HUDEP-2 (cell line): ENCODE data around the gene CHPT1.
"Not testable (repeated sequence)": the region's sequence is repeated elsewhere in the genome, so short reads cannot be mapped to it uniquely, and the experiment has no call there.

Experiments used
- DNase-seq, 76 experiments: peaks; one replicate each; lab custom pipeline; 2025; ENCODE audit not compliant: unreplicated experiment in 76 of 76; lab: John Stamatoyannopoulos, UW

The CHPT1 gene

DNA sequence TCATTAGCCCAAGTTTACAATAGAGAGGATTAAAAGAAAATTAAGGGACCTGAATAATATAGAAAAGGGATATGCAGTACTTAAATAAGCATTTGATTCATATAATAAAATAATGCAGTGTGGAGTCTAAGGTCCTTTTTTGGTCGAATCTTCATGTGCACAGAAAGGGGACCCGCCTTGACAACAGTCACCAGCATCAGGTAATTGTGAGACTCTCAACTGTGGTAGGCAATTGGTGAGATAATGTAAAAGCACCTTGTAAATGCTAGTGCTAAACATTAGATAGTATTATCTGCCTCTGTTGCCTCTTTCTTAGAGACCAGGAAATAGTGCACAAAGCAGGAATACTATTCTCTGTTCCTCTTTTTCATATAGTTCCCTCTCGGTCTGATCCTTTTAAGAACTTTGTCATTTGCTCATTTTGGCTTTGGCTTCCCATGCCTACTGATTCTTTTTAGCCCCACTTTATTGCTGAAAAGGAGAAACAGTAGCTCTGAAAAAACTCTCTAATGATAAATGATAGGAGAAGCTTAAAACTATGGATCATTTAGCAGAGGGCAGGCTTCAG, 17.5 kb downstream of the CHPT1 start:
- no peak for DNase-seq

DNA sequence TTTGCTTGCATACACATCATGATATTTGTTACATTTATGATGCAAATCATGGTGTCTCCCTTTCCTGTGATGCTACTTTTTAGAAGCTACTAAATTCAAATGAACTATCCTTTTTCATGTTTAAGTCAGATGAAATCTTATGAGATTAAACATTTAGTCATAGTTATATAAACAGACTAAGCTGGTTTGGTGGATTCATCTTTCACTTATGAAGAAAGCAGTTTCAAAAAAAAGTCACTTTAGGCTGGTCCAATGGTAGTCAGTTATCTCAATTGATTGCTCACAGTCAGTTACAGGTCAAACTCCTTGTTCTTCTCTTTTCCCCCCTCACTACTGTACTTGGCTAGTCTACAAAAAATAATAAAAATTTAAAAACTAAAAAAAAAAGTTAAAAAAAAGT, 22.1 kb downstream of the CHPT1 start:
- no peak for DNase-seq

- DNase-seq = no peak
Observed at GRCh38 chr12:101720118-101720517, 22.7 kb downstream of the CHPT1 start.

DNA sequence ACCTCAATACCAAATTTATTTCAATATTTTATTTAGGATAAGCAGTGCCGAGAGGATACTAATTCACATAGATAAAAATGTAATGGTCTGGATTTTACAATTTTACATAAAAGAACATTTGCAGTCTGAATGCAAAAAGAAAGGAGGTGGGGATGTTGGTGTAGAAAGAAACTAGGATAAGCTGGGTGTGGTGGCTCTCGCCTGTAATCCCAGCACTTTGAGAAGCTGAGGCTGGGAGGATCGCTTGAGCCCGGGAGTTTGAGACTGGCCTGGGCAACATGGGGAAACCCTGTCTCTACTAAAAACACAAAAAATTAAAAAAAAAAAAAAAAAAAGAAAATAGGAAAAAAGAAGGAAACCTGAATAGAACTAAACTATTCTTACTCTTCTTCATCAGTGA, 25.0 kb downstream of the CHPT1 start:
- no peak for DNase-seq

DNA sequence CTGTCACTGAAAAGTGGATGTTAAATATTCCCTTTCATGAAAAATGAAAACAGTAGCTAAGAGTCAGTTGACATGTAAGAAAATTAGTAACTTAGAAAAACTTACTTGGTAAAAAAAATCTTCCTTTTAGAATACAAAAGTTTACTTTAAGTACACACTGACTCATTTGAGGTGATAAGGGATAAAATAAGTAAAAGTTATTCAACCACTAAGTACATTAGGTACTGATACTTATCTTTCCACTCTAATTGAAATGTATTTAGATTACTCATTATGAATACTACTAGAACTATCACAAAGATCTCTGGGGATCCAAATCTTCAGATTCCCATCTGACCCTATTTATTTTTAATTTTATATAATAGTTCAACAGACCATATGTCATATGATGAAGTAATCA, 29.7 kb downstream of the CHPT1 start:
- no peak for DNase-seq

DNA sequence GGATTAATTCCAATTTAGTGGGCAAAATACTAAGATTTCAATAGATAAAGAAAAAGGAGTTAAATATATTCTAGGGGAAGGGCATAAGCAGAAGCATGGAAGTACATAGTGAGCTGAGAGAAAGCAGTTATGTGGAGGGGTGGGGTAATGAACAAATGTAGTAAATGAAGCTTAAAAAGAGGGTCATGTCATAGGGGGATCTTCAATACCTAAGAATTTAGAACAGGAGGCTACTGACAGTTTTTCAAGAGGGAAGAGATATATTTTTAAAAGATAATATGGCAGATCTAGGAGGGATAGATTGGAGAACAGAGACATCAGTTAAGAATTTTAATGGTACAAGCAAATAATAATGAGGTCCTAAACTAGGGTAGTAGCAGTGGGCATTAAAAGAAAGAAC, 32.4 kb downstream of the CHPT1 start:
- no peak for DNase-seq

- no peak for DNase-seq
Observed at GRCh38 chr12:101732318-101732717, 34.9 kb downstream of the CHPT1 start.

GRCh38 chr12:101733166-101733565, 35.7 kb downstream of the CHPT1 start:
- no peak for DNase-seq

DNA sequence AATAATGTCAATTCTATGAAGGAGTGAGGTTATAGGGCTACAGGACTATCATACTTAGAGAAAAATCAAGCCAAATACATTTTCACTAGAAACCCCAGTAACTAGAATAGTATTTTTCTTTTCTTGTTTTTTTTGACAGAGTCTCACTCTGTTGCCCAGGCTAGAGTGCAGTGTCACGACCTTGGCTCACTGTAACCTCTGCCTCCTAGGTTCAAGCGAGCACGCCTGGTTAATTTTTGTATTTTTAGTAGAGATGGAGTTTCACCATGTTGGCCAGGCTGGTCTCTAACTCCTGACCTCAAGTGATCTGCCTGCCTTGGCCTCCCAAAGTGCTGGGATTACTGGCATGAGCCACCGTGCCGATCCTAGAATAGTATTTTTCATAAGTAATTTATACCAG, 37.0 kb downstream of the CHPT1 start:
- DNase-seq = not testable (repeated sequence)

- DNase-seq = no peak
Observed at GRCh38 chr12:101737476-101737875, 40.0 kb downstream of the CHPT1 start.

DNA sequence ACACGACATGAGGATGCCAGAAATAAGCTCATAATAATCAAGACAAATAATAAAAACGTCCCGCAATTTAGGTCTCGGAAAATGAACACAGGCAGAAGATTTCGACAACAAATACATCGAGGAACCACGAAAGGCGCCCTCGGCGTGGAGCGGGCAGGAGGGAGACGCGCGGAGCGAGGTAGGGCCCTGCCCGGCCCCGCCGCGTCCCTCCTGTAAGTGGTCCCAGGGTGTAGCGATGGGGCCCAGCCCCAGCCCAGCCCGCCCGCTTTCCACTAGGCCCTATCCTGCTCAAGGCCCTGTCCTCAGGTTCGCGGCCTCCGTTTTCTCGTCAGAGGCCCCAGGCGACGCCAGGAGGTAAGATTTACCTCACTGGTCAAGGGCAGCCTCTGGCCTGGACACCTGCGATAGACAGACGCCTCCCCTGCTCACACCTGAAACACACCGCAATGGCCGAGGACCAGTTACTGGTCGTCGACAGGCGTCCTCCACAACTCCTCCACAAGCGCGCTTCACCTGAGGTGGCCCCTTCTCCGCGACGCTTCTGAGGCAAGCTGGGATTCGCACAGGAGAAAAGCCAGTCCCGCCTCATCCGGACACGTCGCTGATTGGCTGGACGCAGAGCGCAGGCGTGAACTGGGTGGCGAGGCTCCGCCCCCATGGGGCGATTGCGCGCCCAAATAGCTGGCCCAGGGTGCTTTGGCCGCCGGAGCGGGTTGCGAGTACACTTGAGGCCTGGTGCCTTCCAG, 41.7 kb downstream of the CHPT1 start, which contains the start of gene SYCP3:
Gene SYCP3 (minus strand): TSS at position 543 of the 746 bp plus-strand sequence. CDS start 1,527 bp downstream, outside the sequence.
- no peak for DNase-seq

GRCh38 chr12:101740566-101740965, 43.1 kb downstream of the CHPT1 start:
- DNase-seq = no peak

DNA sequence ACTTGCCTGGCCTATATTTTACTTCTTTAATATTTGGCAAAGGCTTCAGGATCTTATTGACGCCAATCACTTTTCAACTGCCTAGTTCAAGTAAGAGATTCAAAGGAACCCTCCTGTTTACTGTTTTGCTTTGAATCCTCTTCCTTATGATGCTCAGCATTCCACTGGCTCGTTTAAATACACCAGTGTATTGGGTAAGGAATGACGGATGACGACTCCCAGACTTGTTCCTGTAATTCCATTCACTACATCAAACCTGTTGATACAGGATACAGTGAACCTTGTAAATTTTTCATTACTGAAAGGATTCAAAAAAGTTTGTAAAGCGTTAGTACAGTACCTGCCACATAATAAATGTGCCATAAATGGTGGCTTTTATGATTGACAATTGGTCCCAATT, 43.5 kb downstream of the CHPT1 start:
- no peak for DNase-seq

GRCh38 chr12:101743242-101743641, 45.8 kb downstream of the CHPT1 start:
- no peak for DNase-seq

DNA sequence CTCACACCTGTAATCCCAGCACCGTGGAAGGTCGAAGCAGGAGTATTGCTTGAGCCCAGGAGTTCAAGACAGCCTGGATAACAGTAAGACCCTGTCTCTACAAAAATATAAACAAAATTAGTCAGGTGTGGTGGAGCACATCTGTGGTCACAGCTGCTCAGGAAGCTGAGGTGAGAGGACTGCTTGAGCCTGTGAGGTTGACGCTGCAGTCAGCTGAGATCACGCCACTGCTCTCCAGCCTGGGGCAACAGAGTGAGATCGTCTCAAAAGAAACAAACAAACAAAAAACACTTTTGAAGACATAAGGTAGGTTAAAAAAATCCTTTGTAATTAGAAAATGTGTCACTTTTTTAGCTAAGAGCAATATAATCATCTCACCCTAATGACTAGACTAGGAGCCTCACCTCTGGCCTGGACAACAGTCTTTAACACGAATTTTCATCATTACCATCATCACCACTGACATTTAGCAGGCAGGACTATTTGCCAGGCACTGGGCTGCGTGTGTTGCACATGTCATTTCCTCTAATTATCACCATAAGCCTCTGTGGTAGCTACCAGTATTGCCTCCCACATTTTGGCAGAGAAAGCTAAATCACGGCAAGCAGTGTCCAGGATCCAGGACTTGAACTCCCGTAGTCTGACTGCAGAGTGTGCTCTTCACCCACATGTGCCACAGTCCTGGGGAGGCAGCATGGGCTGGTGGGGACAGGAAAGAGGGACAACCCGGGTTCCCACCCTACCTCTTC, 46.5 kb downstream of the CHPT1 start:
- DNase-seq = no peak

- no peak for DNase-seq
Observed at GRCh38 chr12:101745481-101745880, 48.0 kb downstream of the CHPT1 start.

DNA sequence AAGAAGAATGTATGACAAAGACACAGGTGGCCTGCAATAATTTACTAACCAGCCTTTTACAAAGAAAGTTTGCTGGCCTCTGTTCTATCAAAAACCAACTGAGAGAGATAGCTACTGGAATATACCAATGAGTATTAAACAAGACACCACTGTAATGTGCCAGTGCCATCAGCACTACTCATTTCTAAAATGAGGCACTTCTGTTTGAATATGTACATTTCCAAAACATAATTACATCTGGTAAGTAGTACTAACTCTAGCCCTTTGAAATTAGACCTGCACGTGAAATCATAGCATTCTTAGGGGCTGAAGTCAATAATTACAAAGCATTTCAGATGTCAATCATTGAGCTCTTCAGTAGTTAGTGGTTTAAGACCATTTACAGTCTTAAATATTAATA, 48.8 kb downstream of the CHPT1 start:
- DNase-seq = no peak

DNA sequence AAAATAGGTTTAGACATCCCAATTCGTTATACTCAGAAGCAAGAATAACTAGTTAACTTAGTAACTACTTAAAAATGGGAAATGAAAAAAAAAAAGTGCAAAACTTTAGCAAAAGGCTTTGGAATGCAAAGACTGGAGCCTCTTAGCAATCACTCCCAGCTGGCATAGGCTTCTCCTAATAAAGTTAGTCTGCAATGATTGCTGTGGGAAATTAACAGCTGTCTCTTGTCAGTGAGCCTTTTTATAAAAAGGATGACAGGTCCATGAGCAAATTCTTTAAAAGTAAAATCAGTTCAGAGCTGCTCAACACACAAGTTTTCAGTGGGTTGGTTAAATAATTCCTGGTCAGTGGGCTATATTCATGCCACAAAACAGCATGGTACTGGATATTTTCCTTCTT, 49.2 kb downstream of the CHPT1 start:
- DNase-seq = no peak

- DNase-seq = no peak
Observed at GRCh38 chr12:101747697-101748096, 50.3 kb downstream of the CHPT1 start.

DNA sequence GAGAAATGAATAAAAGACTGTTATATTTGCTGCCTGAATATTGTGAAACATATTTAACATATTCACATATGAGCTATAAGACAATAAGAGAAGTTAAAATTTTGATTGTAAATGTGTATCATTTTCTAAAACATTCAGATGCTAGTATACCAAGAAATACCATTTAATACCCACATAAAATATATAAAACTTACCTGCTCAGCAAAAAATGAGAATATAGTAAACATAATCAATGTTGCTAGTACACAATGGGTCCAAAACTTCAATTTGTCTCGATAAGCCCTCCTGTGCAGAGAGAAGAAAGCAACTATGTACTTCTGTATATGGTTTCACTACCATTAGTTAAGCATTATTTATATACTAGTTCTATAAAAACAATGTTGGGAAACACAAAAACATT, 51.5 kb downstream of the CHPT1 start:
- no peak for DNase-seq

DNA sequence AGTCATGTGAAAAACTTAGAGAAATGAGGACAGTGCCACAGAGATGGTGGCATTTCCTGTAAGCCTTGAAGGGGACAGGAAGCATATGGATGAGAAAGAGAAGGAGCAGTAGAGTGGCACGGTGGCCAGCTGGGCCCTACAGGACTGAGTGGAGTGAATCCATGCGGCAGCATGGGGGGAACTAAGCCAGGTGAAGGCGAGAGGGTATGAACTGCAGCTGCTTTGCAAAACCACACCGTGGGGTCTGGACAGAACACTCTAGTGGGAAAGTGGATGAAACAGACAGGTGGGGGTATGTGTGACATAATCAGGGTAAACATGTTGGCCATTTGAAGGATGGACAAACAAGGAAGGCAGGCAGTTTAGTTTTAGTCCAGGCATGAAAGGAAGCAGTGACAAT, 52.2 kb downstream of the CHPT1 start:
- no peak for DNase-seq

GRCh38 chr12:101750152-101750551, 52.7 kb downstream of the CHPT1 start:
- DNase-seq = no peak
